ENCODE results near the gene SRRM3. TPM values are rescaled to one million over a fixed set of nuclear protein-coding genes. Genes with fewer than 3 reads are reported as not detected.
A peak's percentile ranks its signal among the peaks of the same experiment; 100 is the strongest.

Gene SRRM3
- total and polyA plus RNA-seq, 9 of the 15 experiments (the other 6 are each of a cell fraction or from before 2014, with no cell fraction given): 0.04 to 0.91 (median 0.46) TPM; not detected in 2

- TF ChIP-seq DEAF1 (CRISPR knock-in tag; IDR thresholded peaks at IDR 0.05): peak; percentile 92
- TF ChIP-seq ELF1 (tag; IDR thresholded peaks at IDR 0.05): no peak
- TF ChIP-seq SRSF7 (optimal IDR thresholded peaks at IDR 0.05; ENCODE audit: low read depth, low read length): no peak
- TF ChIP-seq CBX1 (IDR thresholded peaks at IDR 0.05; ENCODE audit: low read depth): peak; percentile 89; the same call in 1 of the 2 replicates
- TF ChIP-seq MAFK (IDR thresholded peaks at IDR 0.05; ENCODE audit: low read length): 0 out of 2 replicates have a peak, but pooled peaks have one; percentile 8
- TF ChIP-seq HBP1 (CRISPR knock-in tag; IDR thresholded peaks at IDR 0.05): no peak
- no peak for TF ChIP-seq ZNF707 (CRISPR knock-in tag; conservative IDR thresholded peaks at IDR 0.05)
- no peak for TF ChIP-seq ID3 (CRISPR knock-in tag; IDR thresholded peaks at IDR 0.05)
- TF ChIP-seq ID3 (tag; IDR thresholded peaks at IDR 0.05): peak; percentile 39; the same call in 1 of the 2 replicates
- peak; percentile 41; the same call in 1 of the 2 replicates for TF ChIP-seq ZBTB33 (CRISPR knock-in tag; IDR thresholded peaks at IDR 0.05)
- peak; percentile 97 for TF ChIP-seq ARID2 (IDR thresholded peaks at IDR 0.05)
- TF ChIP-seq BCL6 (CRISPR knock-in tag; IDR thresholded peaks at IDR 0.05): no peak
- no peak for TF ChIP-seq POLR2AphosphoS2 (IDR thresholded peaks at IDR 0.05; ENCODE audit: low read length)
- peak; percentile 77 for TF ChIP-seq MAX (CRISPR knock-in tag; IDR thresholded peaks at IDR 0.05)
- TF ChIP-seq ZNF764 (CRISPR knock-in tag; IDR thresholded peaks at IDR 0.05; ENCODE audit: low read depth): no peak
- TF ChIP-seq ARHGAP35 (IDR thresholded peaks at IDR 0.05; ENCODE audit: partially characterized antibody): peak; percentile 70
- peak; percentile 81 for TF ChIP-seq ZNF24 (IDR thresholded peaks at IDR 0.05)
- no peak for TF ChIP-seq ZNF431 (CRISPR knock-in tag; IDR thresholded peaks at IDR 0.05)
- TF ChIP-seq MYNN (IDR thresholded peaks at IDR 0.05): peak; percentile 90
- no peak for TF ChIP-seq MYNN (CRISPR knock-in tag; IDR thresholded peaks at IDR 0.05)
- no peak for TF ChIP-seq ZNF778 (CRISPR knock-in tag; IDR thresholded peaks at IDR 0.05)
- peak; percentile 72; the same call in 1 of the 2 replicates for TF ChIP-seq SOX6 (IDR thresholded peaks at IDR 0.05)
- peak; percentile 81 for TF ChIP-seq RNF2 (IDR thresholded peaks at IDR 0.05)
- TF ChIP-seq MYC (IDR thresholded peaks at IDR 0.05; ENCODE audit: low read depth, low read length): peak; percentile 71
- no peak for TF ChIP-seq MYC (CRISPR knock-in tag; IDR thresholded peaks at IDR 0.05; ENCODE audit: borderline replicate concordance, low read depth)
- no peak for TF ChIP-seq MCM5 (IDR thresholded peaks at IDR 0.05; ENCODE audit: low read depth)
These were observed 89.9 kb downstream of the SRRM3 start (continued) for GRCh38 chr7:76291351-76292212.

Data from K562 (cell line).